Stimulated activated naive B cell treated with anti-CD40 and anti-IgM and Interleukin-4, amounts not matched to agents 10 μg/mL and 1 μg/mL and 100 μg/mL, for 72 hours (primary cell): ENCODE results near the gene THBS4.

Source experiments
- ATAC-seq, 2 donors: fragments of 150-1000 bp; cut with Tn5 transposase; replicated peaks; 2 replicates each; pipeline ENCODE4 v1.10.0; 2021; ENCODE audit warnings: moderate library complexity in 1 of 2
- DNase-seq: peaks from one replicate; pipeline ENCODE4 v3.0.0; 2021
- H3K27ac Mint-ChIP-seq: one replicate; pipeline ENCODE4 v1.8.0; 2022; ENCODE audit warnings: mild to moderate bottlenecking, mixed read lengths
- H3K27me3 Mint-ChIP-seq, 2 donors: one replicate each; pipeline ENCODE4 v1.8.0; 2022; ENCODE audit warnings: mixed read lengths in 2 of 2
- H3K36me3 Mint-ChIP-seq, 2 donors: one replicate each; pipeline ENCODE4 v1.8.0; 2022; ENCODE audit warnings: mixed read lengths in 2 of 2, mild to moderate bottlenecking in 1 of 2
- H3K4me1 Mint-ChIP-seq, 2 donors: one replicate each; pipeline ENCODE4 v1.8.0; 2022; ENCODE audit warnings: mixed read lengths in 2 of 2, mild to moderate bottlenecking in 1 of 2
- H3K4me3 Mint-ChIP-seq, 2 donors: one replicate each; pipeline ENCODE4 v1.8.0; 2022; ENCODE audit warnings: mild to moderate bottlenecking in 2 of 2, mixed read lengths in 2 of 2, moderate library complexity in 1 of 2
- H3K9me3 Mint-ChIP-seq, 2 donors: one replicate each; pipeline ENCODE4 v1.8.0; 2022; ENCODE audit warnings: mixed read lengths in 2 of 2, mild to moderate bottlenecking in 1 of 2

Gene THBS4

GRCh38 chr5:80034559-80034958 lies 589 bp upstream of the THBS4 start:
- Mint-ChIP-seq H3K9me3 (no peaks in the 10 kb centered on the region), H3K4me3 (peak overlapping the region in 1 of 2 donors; percentile 59), H3K27me3 (peaks cover 53 to 55% of the 10 kb centered on the region in 2 donors), H3K27ac (no peak overlapping the region), H3K36me3 (peaks cover 0 to 2% of the 10 kb centered on the region in 2 donors), H3K4me1 (peaks cover 2 to 4% of the 10 kb centered on the region in 2 donors)
- DNase-seq = no peak
- no peak for ATAC-seq

GRCh38 chr5:80035839-80036238 lies 691 bp downstream of the THBS4 start:
- H3K4me3 Mint-ChIP-seq = peak overlapping the region in 1 of 2 donors; percentile 69
- H3K36me3 Mint-ChIP-seq = peaks cover 0 to 2% of the 10 kb centered on the region in 2 donors
- no peaks in the 10 kb centered on the region for H3K9me3 Mint-ChIP-seq
- DNase-seq (no peak), ATAC-seq (no peak)
- H3K27ac Mint-ChIP-seq = no peak overlapping the region
- peaks cover 56 to 60% of the 10 kb centered on the region in 2 donors for H3K27me3 Mint-ChIP-seq
- H3K4me1 Mint-ChIP-seq = peaks cover 2 to 4% of the 10 kb centered on the region in 2 donors

- DNase-seq = no peak
- H3K9me3 Mint-ChIP-seq = no peaks in the 10 kb centered on the region
- peaks cover 2 to 4% of the 10 kb centered on the region in 2 donors for H3K4me1 Mint-ChIP-seq
- H3K36me3 Mint-ChIP-seq = peaks cover 0 to 2% of the 10 kb centered on the region in 2 donors
- H3K27ac Mint-ChIP-seq = no peak overlapping the region
- no peak overlapping the region for H3K4me3 Mint-ChIP-seq
- peaks cover 49 to 52% of the 10 kb centered on the region in 2 donors for H3K27me3 Mint-ChIP-seq
- no peak for ATAC-seq
These were observed 1.5 kb downstream of the THBS4 start for GRCh38 chr5:80036615-80037014.

DNA sequence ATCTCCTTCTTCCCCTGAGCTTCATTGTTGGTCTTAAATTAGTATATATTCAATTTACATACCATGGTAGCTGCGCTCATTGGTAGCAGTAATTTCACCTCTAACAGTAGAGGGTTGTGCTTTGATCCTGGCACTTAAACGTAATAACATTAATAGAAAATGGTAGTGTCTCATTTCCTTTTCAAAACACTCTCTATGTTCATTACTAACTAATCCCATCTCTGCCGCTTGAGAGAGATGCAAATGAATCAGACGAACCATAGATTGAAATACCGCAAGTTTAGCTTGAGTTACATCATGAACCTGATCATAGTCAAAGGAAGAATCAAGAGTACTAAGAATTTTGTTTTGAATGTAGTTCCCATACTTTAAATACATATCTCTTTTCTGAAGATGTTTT lies 2.2 kb downstream of the THBS4 start:
- Mint-ChIP-seq H3K4me1 (peaks cover 2 to 4% of the 10 kb centered on the region in 2 donors), H3K4me3 (no peak overlapping the region), H3K9me3 (no peaks in the 10 kb centered on the region), H3K27me3 (peaks cover 46 to 54% of the 10 kb centered on the region in 2 donors), H3K27ac (no peak overlapping the region), H3K36me3 (peaks cover 0 to 2% of the 10 kb centered on the region in 2 donors)
- ATAC-seq = no peak
- DNase-seq = no peak

GRCh38 chr5:80039650-80040049 lies 4.5 kb downstream of the THBS4 start:
- Mint-ChIP-seq H3K27ac (no peak overlapping the region), H3K36me3 (peaks cover 0 to 2% of the 10 kb centered on the region in 2 donors), H3K4me3 (no peak overlapping the region), H3K27me3 (peaks cover 30 to 45% of the 10 kb centered on the region in 2 donors), H3K9me3 (no peaks in the 10 kb centered on the region), H3K4me1 (peaks cover 2 to 3% of the 10 kb centered on the region in 2 donors)
- DNase-seq = no peak
- no peak for ATAC-seq

DNA sequence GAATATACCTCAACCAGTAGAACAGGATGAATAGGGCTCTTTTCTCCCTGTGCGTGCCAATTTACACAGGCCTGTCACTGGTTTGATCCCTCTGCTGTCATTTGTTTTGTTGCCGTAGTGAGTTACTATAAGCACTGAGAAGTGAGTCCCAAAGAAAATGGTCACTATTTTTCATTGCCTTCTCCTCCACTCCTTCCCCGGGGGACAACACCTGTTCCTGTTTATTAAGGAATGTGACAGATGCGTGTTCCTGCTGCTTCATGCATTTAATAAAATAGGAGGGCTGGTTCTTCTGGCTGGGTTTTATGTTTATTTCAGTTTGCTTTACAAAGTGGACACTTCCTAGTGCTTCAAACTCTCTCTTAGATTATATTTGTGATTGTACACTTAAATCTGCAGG lies 6.4 kb downstream of the THBS4 start:
- Mint-ChIP-seq H3K36me3 (no peaks in the 10 kb centered on the region), H3K4me1 (no peaks in the 10 kb centered on the region), H3K4me3 (no peak overlapping the region), H3K27ac (no peak overlapping the region), H3K9me3 (no peaks in the 10 kb centered on the region), H3K27me3 (peaks cover 18 to 28% of the 10 kb centered on the region in 2 donors)
- ATAC-seq = no peak
- DNase-seq = no peak

DNA sequence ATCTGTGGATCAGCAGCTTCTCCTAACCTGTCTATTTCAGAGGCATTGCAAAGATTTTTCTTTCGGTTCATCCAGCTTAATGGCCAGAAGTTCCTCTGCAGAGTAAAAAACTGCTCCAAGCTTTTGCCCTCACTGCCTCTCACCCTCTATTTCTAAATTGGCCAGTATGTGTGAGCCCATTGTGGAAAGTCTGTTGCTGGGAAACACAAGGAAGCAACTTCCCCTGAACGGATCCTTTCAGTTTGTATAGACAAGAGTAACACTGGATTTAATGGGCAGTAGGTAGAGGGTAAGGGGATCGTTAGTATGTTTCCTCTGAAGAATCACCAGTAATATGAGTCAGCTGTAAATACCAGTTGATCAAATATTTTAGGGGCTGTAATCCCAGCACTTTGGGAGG lies 7.2 kb downstream of the THBS4 start:
- Mint-ChIP-seq H3K27ac (no peak overlapping the region), H3K9me3 (no peaks in the 10 kb centered on the region), H3K36me3 (no peaks in the 10 kb centered on the region), H3K27me3 (peaks cover 13 to 24% of the 10 kb centered on the region in 2 donors), H3K4me1 (no peaks in the 10 kb centered on the region), H3K4me3 (no peak overlapping the region)
- ATAC-seq (no peak), DNase-seq (no peak)

DNA sequence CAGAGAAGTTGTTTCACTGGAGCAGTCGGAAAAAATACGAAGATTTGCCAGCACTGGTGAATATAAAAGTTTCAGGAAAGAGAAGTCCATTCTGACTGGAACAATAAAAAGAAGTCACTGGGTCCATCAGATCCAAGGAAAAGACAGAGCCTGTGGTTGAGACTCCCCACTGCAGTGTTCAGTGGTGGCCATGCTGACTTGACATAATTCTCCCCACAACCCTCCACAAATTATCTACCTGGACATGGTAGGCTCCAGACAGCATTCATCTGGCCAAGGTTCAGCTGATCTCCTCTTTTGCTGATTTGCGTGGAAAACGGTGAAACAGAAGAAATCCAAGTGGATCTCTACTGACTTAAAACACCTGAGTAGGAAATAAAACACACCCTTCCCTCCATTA lies 8.0 kb downstream of the THBS4 start:
- no peaks in the 10 kb centered on the region for H3K4me1 Mint-ChIP-seq
- no peaks in the 10 kb centered on the region for H3K9me3 Mint-ChIP-seq
- ATAC-seq = no peak
- H3K27me3 Mint-ChIP-seq = peaks cover 13 to 24% of the 10 kb centered on the region in 2 donors
- H3K4me3 Mint-ChIP-seq = no peak overlapping the region
- DNase-seq = no peak
- no peaks in the 10 kb centered on the region for H3K36me3 Mint-ChIP-seq
- H3K27ac Mint-ChIP-seq = no peak overlapping the region

GRCh38 chr5:80048084-80048780 lies 13.1 kb downstream of the THBS4 start:
- no peak overlapping the region for H3K4me3 Mint-ChIP-seq
- no peak for DNase-seq
- H3K36me3 Mint-ChIP-seq = no peaks in the 10 kb centered on the region
- ATAC-seq = no peak
- H3K27me3 Mint-ChIP-seq = peaks cover 25 to 26% of the 10 kb centered on the region in 2 donors
- H3K4me1 Mint-ChIP-seq = no peaks in the 10 kb centered on the region
- H3K27ac Mint-ChIP-seq = no peak overlapping the region
- no peaks in the 10 kb centered on the region for H3K9me3 Mint-ChIP-seq

DNA sequence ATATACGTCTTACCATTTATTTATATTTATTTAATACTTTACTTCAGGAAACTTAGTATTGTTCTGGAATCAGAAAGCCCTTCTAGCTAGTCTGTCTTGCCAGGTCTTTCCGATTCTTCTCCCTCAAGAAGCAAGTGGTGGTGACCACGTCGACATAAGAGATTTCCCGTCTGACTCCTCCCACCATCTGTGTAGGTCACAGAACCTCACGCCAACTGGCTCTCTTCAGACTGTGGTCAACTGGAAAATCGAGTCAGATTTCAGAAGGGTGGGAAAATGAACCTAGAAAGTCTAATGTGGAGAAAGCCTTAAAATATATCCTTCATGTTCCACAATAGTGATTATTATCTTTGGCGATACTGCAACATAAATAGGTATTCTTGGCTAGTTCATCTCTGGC lies 17.3 kb downstream of the THBS4 start:
- H3K4me1 Mint-ChIP-seq = no peaks in the 10 kb centered on the region
- ATAC-seq (no peak), DNase-seq (no peak)
- peaks cover 19 to 20% of the 10 kb centered on the region in 2 donors for H3K27me3 Mint-ChIP-seq
- H3K27ac Mint-ChIP-seq = no peak overlapping the region
- H3K36me3 Mint-ChIP-seq = no peaks in the 10 kb centered on the region
- no peaks in the 10 kb centered on the region for H3K9me3 Mint-ChIP-seq
- H3K4me3 Mint-ChIP-seq = no peak overlapping the region

DNA sequence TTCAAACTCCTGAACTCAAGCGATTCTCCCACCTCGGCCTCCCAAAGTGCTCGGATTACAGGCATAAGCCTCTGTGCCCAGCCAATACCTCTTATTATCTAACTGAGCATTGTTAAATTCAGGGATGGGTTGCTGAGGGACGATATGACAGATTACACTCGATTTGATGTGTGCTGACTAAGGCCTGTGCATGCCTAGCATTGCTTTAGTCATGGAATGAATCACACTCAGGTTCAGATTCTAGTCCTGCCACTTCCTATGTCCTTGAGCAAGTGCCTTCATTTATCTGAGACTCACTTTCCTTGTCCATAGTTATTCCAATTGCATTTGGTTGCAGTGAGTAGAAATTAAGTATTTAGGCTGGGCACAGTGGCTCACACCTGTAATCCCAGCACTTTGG lies 19.5 kb downstream of the THBS4 start:
- Mint-ChIP-seq H3K4me3 (no peak overlapping the region), H3K27ac (no peak overlapping the region), H3K9me3 (no peaks in the 10 kb centered on the region), H3K36me3 (no peaks in the 10 kb centered on the region), H3K27me3 (peaks cover 15 to 17% of the 10 kb centered on the region in 2 donors), H3K4me1 (no peaks in the 10 kb centered on the region)
- ATAC-seq (no peak), DNase-seq (no peak)

DNA sequence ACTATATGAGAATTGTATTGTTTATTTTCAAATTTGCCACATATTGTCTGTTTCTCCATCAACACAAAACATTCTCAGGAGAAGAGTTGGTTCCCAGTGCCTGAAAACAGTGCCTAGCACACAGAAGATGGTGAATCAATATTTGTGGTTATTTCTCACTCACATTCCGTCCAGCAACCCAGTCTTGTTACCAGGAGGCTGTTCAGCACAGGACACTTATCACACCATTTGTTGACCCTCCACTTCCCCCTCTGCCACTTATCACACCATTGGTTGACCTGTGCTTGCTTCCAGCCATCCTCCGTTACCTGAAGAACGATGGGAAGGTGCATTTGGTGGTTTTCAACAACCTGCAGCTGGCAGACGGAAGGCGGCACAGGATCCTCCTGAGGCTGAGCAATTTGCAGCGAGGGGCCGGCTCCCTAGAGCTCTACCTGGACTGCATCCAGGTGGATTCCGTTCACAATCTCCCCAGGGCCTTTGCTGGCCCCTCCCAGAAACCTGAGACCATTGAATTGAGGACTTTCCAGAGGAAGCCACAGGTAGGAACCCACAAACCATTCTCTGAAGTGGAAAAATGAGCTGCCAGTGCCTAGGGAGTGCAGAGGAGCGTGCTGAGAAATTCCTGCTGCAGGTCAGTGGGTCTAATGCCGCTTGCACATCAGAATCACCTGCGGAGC lies 20.5 kb downstream of the THBS4 start:
- Mint-ChIP-seq H3K4me3 (no peak overlapping the region), H3K27me3 (peaks cover 6 to 8% of the 10 kb centered on the region in 2 donors), H3K4me1 (no peaks in the 10 kb centered on the region), H3K27ac (no peak overlapping the region), H3K9me3 (no peaks in the 10 kb centered on the region), H3K36me3 (no peaks in the 10 kb centered on the region)
- ATAC-seq = no peak
- no peak for DNase-seq

DNA sequence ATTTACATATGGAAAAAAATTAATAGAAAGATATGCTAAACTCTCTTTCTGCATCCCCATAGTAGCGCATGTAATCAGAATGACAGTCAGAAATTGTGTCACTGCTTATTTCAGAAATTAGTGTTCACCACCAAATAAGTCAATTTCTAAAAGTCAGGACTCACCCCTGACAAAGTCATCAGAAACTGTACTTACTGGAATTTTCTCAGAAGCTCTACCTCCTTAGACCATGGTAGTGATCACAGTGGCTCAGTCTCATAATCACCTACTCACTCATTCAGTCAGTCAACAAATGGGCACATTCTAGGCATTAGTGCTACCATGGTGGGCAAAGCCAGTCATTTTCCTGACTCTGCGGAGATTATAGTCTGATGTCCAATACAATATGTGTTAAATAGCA lies 22.0 kb downstream of the THBS4 start:
- peaks cover 0 to 3% of the 10 kb centered on the region in 2 donors for H3K27me3 Mint-ChIP-seq
- no peak for DNase-seq
- no peak for ATAC-seq

DNA sequence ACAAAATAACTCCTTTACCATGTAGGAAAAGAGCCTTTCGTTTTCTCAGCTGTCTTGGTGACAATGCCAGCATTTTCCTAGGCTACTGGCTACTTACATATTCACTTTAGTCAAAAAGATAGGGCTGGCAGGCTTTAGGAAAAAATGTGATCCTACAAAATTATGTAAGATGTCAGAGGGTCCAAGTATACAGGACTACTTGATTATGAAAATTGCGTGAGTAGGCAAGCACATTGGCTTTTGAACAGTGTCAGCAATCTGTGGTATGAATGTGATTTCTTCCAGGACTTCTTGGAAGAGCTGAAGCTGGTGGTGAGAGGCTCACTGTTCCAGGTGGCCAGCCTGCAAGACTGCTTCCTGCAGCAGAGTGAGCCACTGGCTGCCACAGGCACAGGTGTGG lies 22.8 kb downstream of the THBS4 start:
- no peaks in the 10 kb centered on the region for H3K9me3 Mint-ChIP-seq
- H3K27me3 Mint-ChIP-seq = peaks cover 0 to 3% of the 10 kb centered on the region in 2 donors
- no peak overlapping the region for H3K4me3 Mint-ChIP-seq
- no peak for ATAC-seq
- H3K36me3 Mint-ChIP-seq = no peaks in the 10 kb centered on the region
- no peak overlapping the region for H3K27ac Mint-ChIP-seq
- no peak for DNase-seq
- no peaks in the 10 kb centered on the region for H3K4me1 Mint-ChIP-seq

More for the DNA sequence above, 22.0 kb downstream of the THBS4 start:
- Mint-ChIP-seq H3K9me3 (no peaks in the 10 kb centered on the region), H3K27ac (no peak overlapping the region), H3K4me3 (no peak overlapping the region), H3K36me3 (no peaks in the 10 kb centered on the region), H3K4me1 (no peaks in the 10 kb centered on the region)

DNA sequence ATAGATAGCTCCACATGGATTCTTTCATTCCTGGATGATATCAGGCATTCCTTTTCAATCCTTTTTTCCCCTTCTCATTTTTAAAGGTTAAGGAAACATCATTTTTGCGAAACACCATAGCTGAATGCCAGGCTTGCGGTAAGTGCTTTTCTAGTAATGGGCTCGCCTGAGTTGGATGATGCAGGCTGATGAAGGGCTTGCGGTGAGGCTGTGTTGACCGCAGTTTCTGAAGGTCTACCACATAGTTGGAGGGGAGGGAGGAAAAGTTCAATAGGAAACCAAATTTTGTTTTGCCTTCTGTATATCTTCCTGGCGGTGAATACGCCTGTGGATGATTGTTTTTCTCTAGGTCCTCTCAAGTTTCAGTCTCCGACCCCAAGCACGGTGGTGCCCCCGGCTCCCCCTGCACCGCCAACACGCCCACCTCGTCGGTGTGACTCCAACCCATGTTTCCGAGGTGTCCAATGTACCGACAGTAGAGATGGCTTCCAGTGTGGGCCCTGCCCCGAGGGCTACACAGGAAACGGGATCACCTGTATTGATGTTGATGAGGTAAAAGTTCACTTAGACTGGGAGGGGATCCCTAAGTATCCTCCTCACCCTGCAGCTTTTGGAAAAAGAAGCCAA lies 24.3 kb downstream of the THBS4 start:
- Mint-ChIP-seq H3K9me3 (no peaks in the 10 kb centered on the region), H3K36me3 (no peaks in the 10 kb centered on the region), H3K27me3 (peaks cover 0 to 3% of the 10 kb centered on the region in 2 donors), H3K4me1 (no peaks in the 10 kb centered on the region), H3K27ac (no peak overlapping the region), H3K4me3 (no peak overlapping the region)
- no peak for DNase-seq
- ATAC-seq = no peak
